ENCODE measurements around the gene EML6. TPM values are rescaled to one million over a fixed set of nuclear protein-coding genes. Genes with fewer than 3 reads are reported as not detected.
A peak's percentile ranks its signal among the peaks of the same experiment; 100 is the strongest.

EML6 gene
- total and polyA plus RNA-seq, 5 donors: 0.26 to 1.5 (median 0.72) TPM

DNA sequence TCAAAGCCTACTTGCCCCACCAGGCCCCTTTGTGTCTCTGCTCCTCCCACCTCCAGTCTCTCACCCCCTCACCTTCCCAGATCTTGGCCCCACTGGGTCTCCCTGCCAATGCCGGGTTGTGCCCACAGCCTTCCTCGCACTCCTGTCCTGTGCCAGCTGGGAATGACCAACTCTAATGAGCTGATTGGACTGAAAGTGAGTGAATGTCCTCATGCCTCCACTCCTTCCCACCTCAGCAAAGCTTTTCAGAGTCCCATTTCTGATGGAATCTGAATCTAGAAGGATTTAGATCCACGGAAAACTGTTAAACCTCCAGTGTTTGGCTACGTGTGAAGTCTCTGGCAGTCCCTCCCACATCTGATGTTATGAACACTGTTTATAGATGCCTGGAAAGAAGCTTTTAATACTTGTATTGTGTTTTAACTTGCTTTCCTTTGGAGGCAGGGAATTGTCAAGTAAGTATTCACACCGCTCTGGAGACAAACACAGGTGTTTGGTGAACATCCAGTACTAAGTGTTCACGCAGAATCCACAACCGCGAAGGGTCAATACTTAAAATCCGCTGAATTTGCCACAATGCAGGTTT lies 222.9 kb downstream of the EML6 start:
- peaks cover 4% of the 10 kb centered on the region for H3K4me1 ChIP-seq (ENCODE audit: control insufficient read depth, insufficient read depth, low read length)
- DNase-seq (no peak), ATAC-seq (no peak)
- H3K4me3 ChIP-seq (ENCODE audit: low read length): no peak overlapping the region
- WGBS: 81% methylated on average over 9 of the region's 9 CpGs
- intact Hi-C loops (cut with DNase I): no loop called here
- H3K27ac ChIP-seq (ENCODE audit: low read length): peak overlapping the region; percentile 65
- no peaks in the 10 kb centered on the region for H3K9me3 ChIP-seq (ENCODE audit: control insufficient read depth, low read length)
- no peaks in the 10 kb centered on the region for H3K27me3 ChIP-seq (ENCODE audit: control insufficient read depth, insufficient read depth)

DNA sequence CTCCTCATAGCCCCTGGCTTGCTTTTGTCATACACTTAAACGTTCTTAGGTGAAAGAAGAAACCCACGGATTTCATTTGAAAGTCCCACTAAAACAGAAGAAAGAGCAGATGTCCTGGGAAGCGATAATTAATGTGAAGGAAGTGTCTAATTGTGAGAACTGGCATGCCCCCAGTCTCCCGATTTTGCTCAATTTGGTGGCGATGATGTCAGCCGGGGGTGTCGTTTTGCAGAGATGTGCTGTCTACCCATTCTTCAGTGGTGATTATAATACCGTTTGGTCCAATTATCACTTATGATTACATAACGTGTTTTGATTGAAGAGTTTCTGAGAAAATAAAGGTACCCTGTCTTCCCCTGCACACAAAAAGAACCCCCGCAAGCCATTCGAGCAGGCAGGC lies 223.7 kb downstream of the EML6 start:
- H3K4me1 ChIP-seq (ENCODE audit: control insufficient read depth, insufficient read depth, low read length): peaks cover 4% of the 10 kb centered on the region
- intact Hi-C loops (cut with DNase I): no loop called here
- no peak for DNase-seq
- no peak overlapping the region for H3K4me3 ChIP-seq (ENCODE audit: low read length)
- no peaks in the 10 kb centered on the region for H3K9me3 ChIP-seq (ENCODE audit: control insufficient read depth, low read length)
- no peak for ATAC-seq
- no peak overlapping the region for H3K27ac ChIP-seq (ENCODE audit: low read length)
- WGBS: 62% methylated on average over 11 of the region's 11 CpGs
- H3K27me3 ChIP-seq (ENCODE audit: control insufficient read depth, insufficient read depth): no peaks in the 10 kb centered on the region

GRCh38 chr2:54947646-54948045 lies 224.2 kb downstream of the EML6 start:
- Histone ChIP-seq H3K27me3 (ENCODE audit: control insufficient read depth, insufficient read depth) (no peaks in the 10 kb centered on the region), H3K4me3 (ENCODE audit: low read length) (no peak overlapping the region), H3K4me1 (ENCODE audit: control insufficient read depth, insufficient read depth, low read length) (peaks cover 4% of the 10 kb centered on the region), H3K27ac (ENCODE audit: low read length) (no peak overlapping the region), H3K9me3 (ENCODE audit: control insufficient read depth, low read length) (no peaks in the 10 kb centered on the region)
- 81% methylated on average over 9 of the region's 9 CpGs for WGBS
- DNase-seq (no peak), ATAC-seq (no peak)
- intact Hi-C loops (cut with DNase I): no loop called here

DNA sequence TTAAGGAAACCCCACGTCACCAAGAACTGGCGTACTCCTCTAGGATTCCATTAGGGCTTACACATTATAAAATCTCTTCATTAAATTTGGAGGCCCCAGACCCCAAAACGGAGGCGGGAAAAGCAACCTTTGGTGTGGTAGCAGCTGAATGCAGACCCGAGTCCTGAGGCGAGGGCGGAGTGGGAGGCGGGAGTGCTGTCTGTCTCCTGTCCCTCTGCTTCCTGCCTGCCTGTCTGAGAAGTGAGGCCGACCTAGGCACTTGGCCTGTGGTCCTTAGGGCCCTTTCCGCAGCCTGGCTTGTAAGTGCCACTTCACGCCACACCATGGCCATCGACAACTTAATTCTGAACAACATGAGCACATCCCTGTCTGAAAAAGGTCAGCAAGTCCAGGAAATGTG lies 224.7 kb downstream of the EML6 start:
- Histone ChIP-seq H3K27ac (ENCODE audit: low read length) (no peak overlapping the region), H3K4me1 (ENCODE audit: control insufficient read depth, insufficient read depth, low read length) (peaks cover 4% of the 10 kb centered on the region), H3K9me3 (ENCODE audit: control insufficient read depth, low read length) (no peaks in the 10 kb centered on the region), H3K4me3 (ENCODE audit: low read length) (no peak overlapping the region), H3K27me3 (ENCODE audit: control insufficient read depth, insufficient read depth) (no peaks in the 10 kb centered on the region)
- ATAC-seq: no peak
- no peak for DNase-seq
- intact Hi-C loops (cut with DNase I): no loop called here
- 83% methylated on average over 12 of the region's 12 CpGs for WGBS

DNA sequence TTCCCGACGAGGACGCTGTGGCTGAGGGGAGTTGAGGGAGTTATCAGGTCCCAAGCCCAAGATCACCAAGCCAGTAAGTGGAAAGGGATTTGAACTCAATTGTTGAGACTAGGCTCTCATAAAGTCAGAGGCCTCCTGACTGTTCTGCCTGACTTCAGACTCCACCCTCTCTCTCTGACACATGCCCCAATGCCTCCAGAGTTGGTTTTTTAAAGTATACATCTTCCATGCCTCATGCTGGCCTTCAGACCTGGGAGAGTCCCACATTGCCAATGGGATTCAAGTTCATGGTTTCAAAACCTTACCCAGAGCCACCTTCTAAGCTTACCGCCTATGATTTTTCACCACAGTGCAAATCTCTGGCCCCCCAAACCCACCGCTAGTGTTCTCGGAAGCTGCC lies 226.0 kb downstream of the EML6 start:
- peaks cover 4% of the 10 kb centered on the region for H3K4me1 ChIP-seq (ENCODE audit: control insufficient read depth, insufficient read depth, low read length)
- DNase-seq (no peak), ATAC-seq (no peak)
- WGBS: 96% methylated on average over 6 of the region's 6 CpGs
- H3K27ac ChIP-seq (ENCODE audit: low read length): no peak overlapping the region
- H3K4me3 ChIP-seq (ENCODE audit: low read length): no peak overlapping the region
- intact Hi-C loops (cut with DNase I): no loop called here
- no peaks in the 10 kb centered on the region for H3K9me3 ChIP-seq (ENCODE audit: control insufficient read depth, low read length)
- no peaks in the 10 kb centered on the region for H3K27me3 ChIP-seq (ENCODE audit: control insufficient read depth, insufficient read depth)

DNA sequence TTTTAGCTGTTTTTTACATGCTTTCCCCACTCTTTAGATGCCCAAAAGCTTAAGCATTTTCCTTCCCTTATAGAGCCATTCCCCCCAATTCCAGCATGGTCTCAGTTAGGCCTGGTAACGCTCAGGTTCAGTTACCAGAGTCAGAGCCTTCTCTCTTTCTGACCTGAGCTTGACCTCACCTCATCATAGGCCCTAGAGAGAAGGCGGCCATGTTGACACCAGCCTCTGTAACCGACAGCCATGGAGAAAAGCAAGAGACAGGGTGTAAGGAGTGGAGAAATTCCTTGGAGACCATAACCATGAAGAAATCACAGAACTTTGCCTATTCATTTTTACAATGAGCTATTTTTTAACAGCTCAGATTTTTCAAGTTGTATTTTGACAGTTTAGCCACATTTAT lies 227.3 kb downstream of the EML6 start:
- no peak overlapping the region for H3K27ac ChIP-seq (ENCODE audit: low read length)
- H3K4me1 ChIP-seq (ENCODE audit: control insufficient read depth, insufficient read depth, low read length): peaks cover under 1% of the 10 kb centered on the region
- DNase-seq: no peak
- no peaks in the 10 kb centered on the region for H3K9me3 ChIP-seq (ENCODE audit: control insufficient read depth, low read length)
- no peak overlapping the region for H3K4me3 ChIP-seq (ENCODE audit: low read length)
- no peak for ATAC-seq
- H3K27me3 ChIP-seq (ENCODE audit: control insufficient read depth, insufficient read depth): no peaks in the 10 kb centered on the region
- intact Hi-C loops (cut with DNase I): no loop called here
- 93% methylated on average over 3 of the region's 3 CpGs for WGBS

DNA sequence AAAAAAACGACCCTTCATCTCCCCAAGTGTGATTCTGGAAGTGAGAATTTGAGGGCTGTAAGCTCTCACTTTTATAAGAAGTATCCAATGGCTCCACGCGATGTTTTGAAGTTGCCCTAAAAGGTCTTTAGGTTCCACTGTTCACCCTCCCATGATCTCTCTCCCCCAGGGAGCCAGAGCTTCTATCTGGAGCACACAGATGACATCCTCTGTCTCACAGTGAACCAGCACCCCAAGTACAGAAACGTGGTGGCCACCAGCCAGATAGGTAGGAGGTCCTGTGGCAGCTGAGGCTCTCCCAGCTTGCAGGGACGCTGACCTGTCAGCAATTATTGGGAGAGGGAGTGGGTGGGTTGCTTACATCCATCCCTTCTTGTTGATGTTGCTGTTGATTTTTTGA lies 229.0 kb downstream of the EML6 start:
- WGBS: 72% methylated on average over 5 of the region's 5 CpGs
- Histone ChIP-seq H3K4me1 (ENCODE audit: control insufficient read depth, insufficient read depth, low read length) (no peaks in the 10 kb centered on the region), H3K4me3 (ENCODE audit: low read length) (no peak overlapping the region), H3K9me3 (ENCODE audit: control insufficient read depth, low read length) (no peaks in the 10 kb centered on the region), H3K27ac (ENCODE audit: low read length) (no peak overlapping the region), H3K27me3 (ENCODE audit: control insufficient read depth, insufficient read depth) (no peaks in the 10 kb centered on the region)
- intact Hi-C loops (cut with DNase I): no loop called here
- no peak for ATAC-seq
- no peak for DNase-seq

DNA sequence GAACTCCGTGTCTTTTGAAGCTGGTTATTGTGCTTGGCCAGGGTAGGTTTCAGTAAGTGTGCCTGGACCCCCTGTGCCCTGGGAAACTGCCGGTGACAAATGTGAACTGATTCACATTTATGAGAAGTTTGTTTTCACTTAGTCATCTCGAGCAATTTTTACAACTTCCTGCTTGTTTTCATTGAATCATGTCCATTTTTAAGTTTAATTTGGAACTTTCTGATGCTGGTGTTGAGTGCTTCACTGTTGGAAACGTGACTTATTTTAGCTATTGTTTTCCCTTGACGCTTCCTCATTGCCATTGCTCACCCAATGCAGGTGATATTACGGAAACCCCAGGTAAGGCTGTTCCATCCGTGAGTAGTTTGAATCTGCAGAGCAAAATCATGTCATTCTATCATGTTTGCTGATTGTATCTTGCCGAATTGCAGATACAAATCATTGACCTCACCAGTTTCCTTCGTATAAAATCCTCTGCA lies 229.6 kb downstream of the EML6 start:
- DNase-seq (no peak), ATAC-seq (no peak)
- Histone ChIP-seq H3K27me3 (ENCODE audit: control insufficient read depth, insufficient read depth) (no peaks in the 10 kb centered on the region), H3K4me3 (ENCODE audit: low read length) (no peak overlapping the region), H3K9me3 (ENCODE audit: control insufficient read depth, low read length) (no peaks in the 10 kb centered on the region), H3K4me1 (ENCODE audit: control insufficient read depth, insufficient read depth, low read length) (no peaks in the 10 kb centered on the region), H3K27ac (ENCODE audit: low read length) (no peak overlapping the region)
- 62% methylated on average over 9 of the region's 9 CpGs for WGBS
- intact Hi-C loops (cut with DNase I): no loop called here

- Histone ChIP-seq H3K27me3 (ENCODE audit: control insufficient read depth, insufficient read depth) (no peaks in the 10 kb centered on the region), H3K27ac (ENCODE audit: low read length) (no peak overlapping the region), H3K4me3 (ENCODE audit: low read length) (no peak overlapping the region), H3K4me1 (ENCODE audit: control insufficient read depth, insufficient read depth, low read length) (no peaks in the 10 kb centered on the region), H3K9me3 (ENCODE audit: control insufficient read depth, low read length) (no peaks in the 10 kb centered on the region)
- WGBS: 80% methylated on average over 8 of the region's 8 CpGs
- intact Hi-C loops (cut with DNase I): no loop called here
- DNase-seq: no peak
- ATAC-seq: no peak
These were observed 230.7 kb downstream of the EML6 start for GRCh38 chr2:54954158-54954557.

GRCh38 chr2:54954705-54955357 lies 231.4 kb downstream of the EML6 start:
- intact Hi-C loops (cut with DNase I): no loop called here
- Histone ChIP-seq H3K27ac (ENCODE audit: low read length) (no peak overlapping the region), H3K9me3 (ENCODE audit: control insufficient read depth, low read length) (no peaks in the 10 kb centered on the region), H3K4me1 (ENCODE audit: control insufficient read depth, insufficient read depth, low read length) (no peaks in the 10 kb centered on the region), H3K4me3 (ENCODE audit: low read length) (no peak overlapping the region), H3K27me3 (ENCODE audit: control insufficient read depth, insufficient read depth) (no peaks in the 10 kb centered on the region)
- DNase-seq (no peak), ATAC-seq (no peak)
- WGBS: 93% methylated on average over 3 of the region's 3 CpGs

DNA sequence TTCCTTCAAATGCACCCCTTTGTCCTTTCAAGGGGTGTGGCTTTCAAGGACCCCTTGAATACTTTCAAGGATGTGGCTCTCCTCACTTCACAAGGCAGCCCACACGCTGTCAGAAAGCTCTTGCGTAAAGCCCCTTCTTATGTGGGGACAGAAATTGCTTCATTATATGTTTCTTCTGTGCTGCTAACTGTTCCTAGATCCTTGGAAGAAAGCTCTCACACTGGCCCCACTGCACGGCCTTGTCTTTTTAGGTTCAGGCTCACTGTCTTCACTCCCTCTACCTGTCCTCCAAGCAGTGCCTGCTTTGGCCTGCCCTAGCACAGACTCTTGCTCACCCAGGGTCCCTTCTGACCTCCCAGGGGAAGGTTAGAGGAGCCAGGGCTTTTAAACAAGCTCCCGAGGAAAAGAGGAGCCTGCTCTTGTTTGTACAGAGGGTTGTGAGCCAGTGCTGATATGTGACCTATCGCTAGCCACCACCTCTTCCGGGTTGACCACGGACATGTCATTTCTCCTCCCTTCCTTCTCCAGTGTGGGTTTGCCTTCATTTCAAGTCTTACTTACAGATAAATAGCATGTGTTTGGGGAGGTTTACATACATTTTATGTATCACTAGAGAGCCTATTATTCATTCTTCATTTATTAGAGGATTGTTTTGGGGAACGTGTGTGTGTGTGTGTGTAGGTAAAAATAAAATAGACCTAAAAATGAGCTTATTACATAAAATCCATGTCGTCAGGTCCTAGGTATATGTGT lies 232.1 kb downstream of the EML6 start:
- peak in 1 of 2 donors; percentile 22 for ATAC-seq
- WGBS: 59% methylated on average over 9 of the region's 9 CpGs
- H3K4me1 ChIP-seq (ENCODE audit: control insufficient read depth, insufficient read depth, low read length): no peaks in the 10 kb centered on the region
- intact Hi-C loops (cut with DNase I): no loop called here
- no peaks in the 10 kb centered on the region for H3K9me3 ChIP-seq (ENCODE audit: control insufficient read depth, low read length)
- H3K27ac ChIP-seq (ENCODE audit: low read length): no peak overlapping the region
- no peak for DNase-seq
- H3K4me3 ChIP-seq (ENCODE audit: low read length): no peak overlapping the region
- H3K27me3 ChIP-seq (ENCODE audit: control insufficient read depth, insufficient read depth): no peaks in the 10 kb centered on the region

All from right cardiac atrium (tissue), 5 donors.